ENCODE results near the gene FAM107A. TPM values are rescaled to one million over a fixed set of nuclear protein-coding genes. Genes with fewer than 3 reads are reported as not detected.
A peak's percentile ranks its signal among the peaks of the same experiment; 100 is the strongest.

FAM107A gene
- total and polyA plus RNA-seq, 2 of the 13 experiments (the other 11 are each of a cell fraction or from before 2014, with no cell fraction given) = not detected

- 0 out of 2 replicates have a peak, but pooled peaks have one; percentile 34 for TF ChIP-seq HINFP (CRISPR knock-in tag; IDR thresholded peaks at IDR 0.05; ENCODE audit: low read depth)
- no peak for TF ChIP-seq KAT7 (CRISPR knock-in tag; IDR thresholded peaks at IDR 0.05; ENCODE audit: borderline replicate concordance)
- no peak for TF ChIP-seq ZNF354B (CRISPR knock-in tag; IDR thresholded peaks at IDR 0.05)
- TF ChIP-seq KIAA2018 (CRISPR knock-in tag; IDR thresholded peaks at IDR 0.05; ENCODE audit: borderline replicate concordance) = no peak
- TF ChIP-seq, protein P1, sequence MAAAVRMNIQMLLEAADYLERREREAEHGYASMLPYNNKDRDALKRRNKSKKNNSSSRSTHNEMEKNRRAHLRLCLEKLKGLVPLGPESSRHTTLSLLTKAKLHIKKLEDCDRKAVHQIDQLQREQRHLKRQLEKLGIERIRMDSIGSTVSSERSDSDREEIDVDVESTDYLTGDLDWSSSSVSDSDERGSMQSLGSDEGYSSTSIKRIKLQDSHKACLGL (CRISPR knock-in tag; IDR thresholded peaks at IDR 0.05) = no peak
- no peak for TF ChIP-seq ZNF136 (CRISPR knock-in tag; IDR thresholded peaks at IDR 0.05; ENCODE audit: low read depth)
- TF ChIP-seq RBFOX2 (IDR thresholded peaks at IDR 0.05; ENCODE audit: low read depth, low read length) = no peak
- no peak for TF ChIP-seq ZNF775 (CRISPR knock-in tag; IDR thresholded peaks at IDR 0.05; ENCODE audit: borderline replicate concordance)
- TF ChIP-seq ZC3H4 (CRISPR knock-in tag; IDR thresholded peaks at IDR 0.05; ENCODE audit: borderline replicate concordance) = no peak
- no peak for TF ChIP-seq NR2F1 (CRISPR knock-in tag; IDR thresholded peaks at IDR 0.05)
- TF ChIP-seq ZBTB8A (CRISPR knock-in tag; IDR thresholded peaks at IDR 0.05; ENCODE audit: borderline replicate concordance, low read depth) = no peak
- peak; percentile 70; the same call in 1 of the 2 replicates for TF ChIP-seq ZNF792 (CRISPR knock-in tag; IDR thresholded peaks at IDR 0.05)
- TF ChIP-seq ZNF672 (CRISPR knock-in tag; IDR thresholded peaks at IDR 0.05) = no peak
- TF ChIP-seq PCBP1 (IDR thresholded peaks at IDR 0.05; ENCODE audit: borderline replicate concordance, low read depth, low read length) = no peak
- TF ChIP-seq ZNF878 (CRISPR knock-in tag; IDR thresholded peaks at IDR 0.05) = no peak
- TF ChIP-seq TBX3 (IDR thresholded peaks at IDR 0.05; ENCODE audit: borderline replicate concordance) = no peak
- peak; percentile 32; the same call in 1 of the 2 replicates for TF ChIP-seq MIXL1 (CRISPR knock-in tag; IDR thresholded peaks at IDR 0.05)
- TF ChIP-seq, protein P2, sequence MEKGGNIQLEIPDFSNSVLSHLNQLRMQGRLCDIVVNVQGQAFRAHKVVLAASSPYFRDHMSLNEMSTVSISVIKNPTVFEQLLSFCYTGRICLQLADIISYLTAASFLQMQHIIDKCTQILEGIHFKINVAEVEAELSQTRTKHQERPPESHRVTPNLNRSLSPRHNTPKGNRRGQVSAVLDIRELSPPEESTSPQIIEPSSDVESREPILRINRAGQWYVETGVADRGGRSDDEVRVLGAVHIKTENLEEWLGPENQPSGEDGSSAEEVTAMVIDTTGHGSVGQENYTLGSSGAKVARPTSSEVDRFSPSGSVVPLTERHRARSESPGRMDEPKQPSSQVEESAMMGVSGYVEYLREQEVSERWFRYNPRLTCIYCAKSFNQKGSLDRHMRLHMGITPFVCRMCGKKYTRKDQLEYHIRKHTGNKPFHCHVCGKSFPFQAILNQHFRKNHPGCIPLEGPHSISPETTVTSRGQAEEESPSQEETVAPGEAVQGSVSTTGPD (CRISPR knock-in tag; IDR thresholded peaks at IDR 0.05) = no peak
- no peak for TF ChIP-seq HOXA5 (CRISPR knock-in tag; IDR thresholded peaks at IDR 0.05)
- 0 out of 2 replicates have a peak, but pooled peaks have one; percentile 22 for TF ChIP-seq SIX1 (CRISPR knock-in tag; IDR thresholded peaks at IDR 0.05; ENCODE audit: borderline replicate concordance)
Measured at GRCh38 chr3:58526515-58526957, 50.7 kb downstream of the FAM107A start (continued).

Measured in HepG2 (cell line).